ENCODE data around the gene NSL1.
"Not testable (repeated sequence)": the region's sequence is repeated elsewhere in the genome, so short reads cannot be mapped to it uniquely, and the experiment has no call there.

NSL1 gene, protein sequence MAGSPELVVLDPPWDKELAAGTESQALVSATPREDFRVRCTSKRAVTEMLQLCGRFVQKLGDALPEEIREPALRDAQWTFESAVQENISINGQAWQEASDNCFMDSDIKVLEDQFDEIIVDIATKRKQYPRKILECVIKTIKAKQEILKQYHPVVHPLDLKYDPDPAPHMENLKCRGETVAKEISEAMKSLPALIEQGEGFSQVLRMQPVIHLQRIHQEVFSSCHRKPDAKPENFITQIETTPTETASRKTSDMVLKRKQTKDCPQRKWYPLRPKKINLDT
- 20.5 reads per million, percentile 47 among the genes with 10 or more reads in this experiment for total RNA-seq

- DNase-seq = peak; percentile 86
Measured at GRCh38 chr1:212791676-212792395, at the start of gene NSL1, which contains the start of gene TATDN3. NSL1 (minus strand) TSS chr1:212791777; CDS start chr1:212791763, 14 bp downstream. TATDN3 (plus strand) TSS chr1:212791894; CDS start chr1:212791922, 28 bp downstream.

GRCh38 chr1:212838145-212838544 lies 46.6 kb upstream of the NSL1 start:
- DNase-seq = no peak

GRCh38 chr1:212833211-212834207 lies 41.9 kb upstream of the NSL1 start:
- not testable (repeated sequence) for DNase-seq

DNA sequence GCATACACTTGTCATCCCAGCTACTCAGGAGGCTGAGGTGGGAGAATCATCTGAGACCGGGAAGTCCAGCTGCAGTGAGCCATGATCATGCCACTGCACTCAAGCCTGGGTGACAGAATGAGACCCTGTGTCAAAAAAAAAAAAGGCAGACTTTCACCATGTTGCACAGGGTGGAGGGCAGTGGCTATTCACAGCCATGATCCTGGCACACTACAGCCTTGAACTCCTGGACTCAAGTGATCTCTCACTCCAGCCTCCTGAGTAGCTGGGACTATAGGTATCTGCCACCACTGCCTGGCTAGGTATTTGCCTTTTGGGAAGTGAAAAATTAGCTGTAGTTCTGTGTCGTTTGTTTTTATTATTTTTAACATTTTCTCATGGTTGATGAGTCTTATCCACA lies 36.8 kb upstream of the NSL1 start:
- DNase-seq = no peak

DNA sequence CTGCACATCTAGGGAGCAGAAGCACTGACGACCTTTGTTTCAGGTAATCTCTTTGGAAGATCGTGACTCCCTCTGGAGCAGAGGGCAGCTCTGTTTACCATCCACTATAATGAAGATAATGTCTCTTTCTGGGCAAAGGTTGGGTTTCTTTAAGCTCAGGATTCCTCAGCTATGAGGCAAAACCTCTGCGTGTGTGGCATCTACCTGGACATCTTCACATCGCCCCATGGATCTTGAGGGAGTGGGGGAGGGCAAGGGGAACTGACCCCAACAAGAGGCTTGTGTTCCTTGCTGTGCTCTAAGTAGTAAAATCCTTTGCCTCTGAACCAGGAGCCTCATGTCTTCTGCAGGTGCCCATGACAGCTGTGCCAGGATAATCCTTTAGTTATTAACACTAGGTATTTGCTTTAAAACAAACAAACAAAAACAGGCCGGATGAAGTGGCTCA lies 36.3 kb upstream of the NSL1 start:
- DNase-seq = no peak

DNA sequence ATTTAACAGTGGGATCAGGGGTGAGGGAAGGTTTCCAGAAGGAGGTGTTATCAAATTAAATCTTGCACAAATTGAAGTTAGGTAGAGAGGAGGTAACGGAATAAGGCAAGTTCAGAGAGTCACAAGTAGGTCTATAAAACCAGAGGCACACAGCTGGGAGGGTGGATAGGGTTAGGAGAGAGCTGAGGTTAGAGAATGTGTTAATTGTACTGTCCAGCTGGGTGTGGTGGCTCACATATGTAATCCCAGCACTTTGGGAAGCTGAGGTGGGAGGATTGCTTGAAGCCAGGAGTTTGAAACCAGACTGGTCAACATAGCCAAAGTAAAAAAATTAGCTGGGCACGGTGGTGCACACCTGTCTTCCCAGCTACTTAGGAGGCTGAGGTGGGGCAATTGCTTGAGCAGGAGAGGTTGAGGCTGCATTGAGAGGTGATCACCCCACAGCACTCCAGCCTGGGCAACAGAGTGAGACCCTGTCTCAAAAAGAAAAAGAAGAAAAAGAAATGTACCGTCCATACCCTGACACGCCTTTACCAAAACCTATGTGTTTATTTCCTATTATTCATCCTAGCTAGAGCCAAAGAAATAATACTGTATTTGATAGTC lies 35.7 kb upstream of the NSL1 start:
- no peak for DNase-seq

DNA sequence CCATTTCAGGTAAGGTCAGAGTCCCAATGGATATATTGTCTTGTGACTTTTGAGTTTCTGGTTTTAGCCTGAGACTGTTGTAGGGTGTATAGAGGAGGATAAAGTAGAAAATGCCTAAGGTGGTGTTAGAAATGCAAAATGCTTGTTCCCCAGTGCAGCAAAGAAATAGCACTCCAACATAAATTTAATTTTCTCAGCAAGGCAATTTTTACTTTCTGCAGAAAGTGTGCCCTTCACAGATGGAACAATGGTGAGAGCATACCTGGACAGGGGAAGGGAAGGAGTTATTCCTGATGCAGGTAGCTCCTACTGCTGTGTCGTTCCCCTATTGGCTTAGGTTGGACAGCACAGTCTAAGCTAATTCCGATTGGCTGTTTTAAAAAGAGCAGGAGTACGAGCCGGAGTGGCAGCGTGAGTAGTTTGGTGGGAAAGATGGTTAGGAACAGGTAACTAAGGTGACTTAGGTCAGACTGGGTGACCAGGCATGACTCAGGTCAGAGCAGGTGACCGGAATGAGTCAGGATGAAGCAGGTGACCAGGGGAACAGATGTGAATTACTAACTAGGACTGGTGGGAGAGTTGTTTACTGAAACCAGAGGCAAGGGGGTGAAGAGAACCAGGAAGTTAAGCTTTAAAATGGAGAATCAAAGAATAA lies 34.3 kb upstream of the NSL1 start:
- DNase-seq = no peak

- DNase-seq = no peak
Measured at GRCh38 chr1:212824201-212824600, 32.6 kb upstream of the NSL1 start.

- DNase-seq = no peak
Measured at GRCh38 chr1:212822956-212823355, 31.4 kb upstream of the NSL1 start.

- DNase-seq = no peak
Measured at GRCh38 chr1:212820969-212821368, 29.4 kb upstream of the NSL1 start.

GRCh38 chr1:212819726-212820125 lies 28.1 kb upstream of the NSL1 start:
- no peak for DNase-seq

GRCh38 chr1:212816567-212817278 lies 25.1 kb upstream of the NSL1 start:
- no peak for DNase-seq

GRCh38 chr1:212814537-212815334 lies 23.2 kb upstream of the NSL1 start:
- DNase-seq = no peak

GRCh38 chr1:212805767-212806166 lies 14.2 kb upstream of the NSL1 start:
- DNase-seq = no peak

DNA sequence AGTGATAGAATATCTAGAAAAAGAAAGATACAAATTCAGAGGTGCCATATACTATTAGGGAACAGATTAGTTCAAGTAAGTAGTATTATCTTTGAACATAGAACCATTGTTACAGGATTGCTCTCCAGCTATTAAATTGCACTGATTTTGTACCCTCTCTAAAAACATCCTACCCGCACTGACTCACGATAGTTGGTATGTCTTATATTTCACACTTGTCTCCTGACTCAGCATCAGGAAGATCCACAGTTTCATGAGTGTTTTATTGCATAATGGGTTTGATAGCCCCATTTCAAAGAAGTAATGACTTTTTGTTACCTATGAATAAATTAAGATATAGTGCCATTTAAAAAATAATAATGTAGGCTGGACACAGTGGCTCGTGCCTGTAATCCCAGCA lies 6.1 kb upstream of the NSL1 start:
- DNase-seq = no peak

GRCh38 chr1:212794561-212795014 lies 3.0 kb upstream of the NSL1 start:
- DNase-seq = no peak

- no peak for DNase-seq
Measured at GRCh38 chr1:212792396-212792908, 875 bp upstream of the NSL1 start.

DNA sequence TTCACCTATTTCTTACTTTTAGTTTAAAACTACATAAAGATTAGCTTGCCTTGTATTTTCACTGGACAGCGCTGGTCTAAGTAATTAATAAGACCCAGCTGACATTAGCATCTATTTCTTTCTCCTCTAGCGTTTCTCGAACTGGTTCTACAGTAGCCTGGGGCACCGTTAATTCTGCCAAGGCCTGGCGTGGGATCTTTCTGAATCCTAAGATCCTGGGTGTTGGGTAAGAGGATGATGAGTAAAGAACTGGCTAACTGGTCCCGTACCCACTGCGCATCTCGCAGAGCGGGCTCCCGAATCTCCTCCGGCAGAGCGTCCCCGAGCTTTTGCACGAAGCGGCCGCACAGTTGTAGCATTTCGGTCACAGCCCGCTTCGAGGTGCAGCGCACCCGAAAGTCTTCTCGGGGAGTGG lies 309 bp downstream of the NSL1 start:
- no peak for DNase-seq

GRCh38 chr1:212785871-212786270 lies 5.7 kb downstream of the NSL1 start:
- DNase-seq = no peak

- no peak for DNase-seq
Measured at GRCh38 chr1:212783976-212784375, 7.6 kb downstream of the NSL1 start.

Data from effector CD4-positive, alpha-beta T cell (primary cell).